ENCODE data around the gene PPP1R37. TPM values are rescaled to one million over a fixed set of nuclear protein-coding genes. Genes with fewer than 3 reads are reported as not detected.

The PPP1R37 gene
- total RNA-seq (2014; rRNA removed), result 37.0 and 46.4 TPM in 2 replicates
- percentile 67 among the genes with signal in this experiment for Bru-seq, nascent RNA
- percentile 78 among the genes with signal in this experiment for BruChase-seq, experiment 1, labeled RNA remaining after a 6-hour chase
- percentile 75 among the genes with signal in this experiment for BruChase-seq, experiment 2, labeled RNA remaining after a 2-hour chase
- long read RNA-seq, partial matches to known transcripts, result 5 of 15 reads
- long read RNA-seq, other reads (novel, unspliced or antisense), result 4 of 15 reads

- Histone ChIP-seq H3K27ac (ENCODE audit: low read length) (peak within 1 kb of the TSS; percentile 82), H3K4me2 (ENCODE audit: low read length) (peak within 1 kb of the TSS; percentile 91), H3K36me3 (ENCODE audit: low read depth, low read length) (no peaks in the 10 kb centered on the region), H2AFZ (ENCODE audit: low read length) (peak within 1 kb of the TSS; percentile 85), H3K4me1 (ENCODE audit: insufficient read depth, low read length) (peaks cover 20% of the 10 kb centered on the region), H3K27me3 (ENCODE audit: low read length) (no peaks in the 10 kb centered on the region), H3F3A (ENCODE audit: low read length, unreplicated experiment) (no peaks in the 10 kb centered on the region), H3K9me3 (ENCODE audit: low read length) (no peaks in the 10 kb centered on the region), H3K9me2 (replicated peaks; ENCODE audit: low read length) (no peaks in the 10 kb centered on the region), H3K9ac (ENCODE audit: low read length) (peak within 1 kb of the TSS; percentile 97), H3K4me3 (ENCODE audit: low read length) (peak within 1 kb of the TSS; percentile 91), H4K20me1 (ENCODE audit: low read length) (no peaks in the 10 kb centered on the region), H3K79me2 (ENCODE audit: low read length) (peaks cover 52% of the 10 kb centered on the region)
- ATAC-seq (peak; percentile 56), DNase-seq (peak; percentile 94)
- POLR2A ChIA-PET (ENCODE audit: unreplicated experiment), result interaction anchor here (0.6 kb wide), 1 partner anchor 187 kb away, joined by 3 read pairs; the partner anchor contains the start of gene APOE
- intact Hi-C loops (cut with micrococcal nuclease), result loop anchor here (5.0 to 10.0 kb wide), 3 partner anchors 34 to 242 kb away; partner anchors contain the start of genes BLOC1S3 and TRAPPC6A
- no peak for TF ChIP-seq EZH2phosphoT487 (IDR thresholded peaks at IDR 0.05; ENCODE audit: borderline replicate concordance, low read length)
- TF ChIP-seq, protein P1, sequence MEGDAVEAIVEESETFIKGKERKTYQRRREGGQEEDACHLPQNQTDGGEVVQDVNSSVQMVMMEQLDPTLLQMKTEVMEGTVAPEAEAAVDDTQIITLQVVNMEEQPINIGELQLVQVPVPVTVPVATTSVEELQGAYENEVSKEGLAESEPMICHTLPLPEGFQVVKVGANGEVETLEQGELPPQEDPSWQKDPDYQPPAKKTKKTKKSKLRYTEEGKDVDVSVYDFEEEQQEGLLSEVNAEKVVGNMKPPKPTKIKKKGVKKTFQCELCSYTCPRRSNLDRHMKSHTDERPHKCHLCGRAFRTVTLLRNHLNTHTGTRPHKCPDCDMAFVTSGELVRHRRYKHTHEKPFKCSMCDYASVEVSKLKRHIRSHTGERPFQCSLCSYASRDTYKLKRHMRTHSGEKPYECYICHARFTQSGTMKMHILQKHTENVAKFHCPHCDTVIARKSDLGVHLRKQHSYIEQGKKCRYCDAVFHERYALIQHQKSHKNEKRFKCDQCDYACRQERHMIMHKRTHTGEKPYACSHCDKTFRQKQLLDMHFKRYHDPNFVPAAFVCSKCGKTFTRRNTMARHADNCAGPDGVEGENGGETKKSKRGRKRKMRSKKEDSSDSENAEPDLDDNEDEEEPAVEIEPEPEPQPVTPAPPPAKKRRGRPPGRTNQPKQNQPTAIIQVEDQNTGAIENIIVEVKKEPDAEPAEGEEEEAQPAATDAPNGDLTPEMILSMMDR (conservative IDR thresholded peaks at IDR 0.05; ENCODE audit: low read depth, low read length), result 0 out of 2 replicates have a peak, but pooled peaks have one; percentile 17
- CTCF ChIA-PET, result no interaction called here
- no TSS peak for BruUV-seq (replicated peaks)
These were observed at the start of gene PPP1R37 for GRCh38 chr19:45092747-45093678. TSS of gene PPP1R37 (plus strand) at chr19:45093179. CDS start at chr19:45093326, 147 bp downstream.

GRCh38 chr19:45045671-45046353 lies 47.2 kb upstream of the PPP1R37 start:
- H3K36me3 ChIP-seq (ENCODE audit: low read depth, low read length), result peaks cover 12% of the 10 kb centered on the region
- H3K9me3 ChIP-seq (ENCODE audit: low read length), result no peaks in the 10 kb centered on the region
- H3K27ac ChIP-seq (ENCODE audit: low read length), result no peak overlapping the region
- H3K4me1 ChIP-seq (ENCODE audit: insufficient read depth, low read length), result no peaks in the 10 kb centered on the region
- H2AFZ ChIP-seq (ENCODE audit: low read length), result no peak overlapping the region
- TF ChIP-seq EZH2phosphoT487 (IDR thresholded peaks at IDR 0.05; ENCODE audit: borderline replicate concordance, low read length) (no peak), EZH2 (IDR thresholded peaks at IDR 0.05; ENCODE audit: low read length, unreplicated experiment) (no peak)
- TF ChIP-seq, protein P1 (conservative IDR thresholded peaks at IDR 0.05; ENCODE audit: low read depth, low read length), result no peak
- no peaks in the 10 kb centered on the region; the same call in 1 of the 2 replicates for H4K20me1 ChIP-seq (ENCODE audit: low read length)
- H3K9ac ChIP-seq (ENCODE audit: low read length), result no peak overlapping the region
- ChIA-PET CTCF (no interaction called here), POLR2A (ENCODE audit: unreplicated experiment) (no interaction called here)
- H3K27me3 ChIP-seq (ENCODE audit: low read length), result no peaks in the 10 kb centered on the region
- peaks cover 72% of the 10 kb centered on the region for H3K79me2 ChIP-seq (ENCODE audit: low read length)
- H3K4me3 ChIP-seq (ENCODE audit: low read length), result no peak overlapping the region
- no peaks in the 10 kb centered on the region for H3K9me2 ChIP-seq (replicated peaks; ENCODE audit: low read length)
- ATAC-seq, result no peak
- H3F3A ChIP-seq (ENCODE audit: low read length, unreplicated experiment), result no peaks in the 10 kb centered on the region
- DNase-seq, result no peak
- H3K4me2 ChIP-seq (ENCODE audit: low read length), result no peak overlapping the region
- intact Hi-C loops (cut with micrococcal nuclease), result no loop called here
- no TSS peak for BruUV-seq (replicated peaks)

All from PC-3 (cell line).